LNCaP clone FGC (cell line): ENCODE data around the gene METAP1.

ENCODE experiments used
- DNase-seq: peaks from one replicate; pipeline ENCODE4 v3.0.0-alpha.2; 2011; ENCODE audit warnings: low read depth
- H3K4me3 ChIP-seq: 2 replicates; pipeline ENCODE4 v1.5.1; 2011; ENCODE audit warnings: mild to moderate bottlenecking, low read depth, low read length, control low read depth
- TF ChIP-seq, protein P1 (sequence below): IDR thresholded peaks from 2 replicates; pipeline ENCODE4 v1.5.1; 2012; ENCODE audit warnings: mild to moderate bottlenecking; ENCODE audit not compliant: control insufficient read depth, insufficient read depth; ENCODE audit errors: extremely low read depth

Gene METAP1

DNA sequence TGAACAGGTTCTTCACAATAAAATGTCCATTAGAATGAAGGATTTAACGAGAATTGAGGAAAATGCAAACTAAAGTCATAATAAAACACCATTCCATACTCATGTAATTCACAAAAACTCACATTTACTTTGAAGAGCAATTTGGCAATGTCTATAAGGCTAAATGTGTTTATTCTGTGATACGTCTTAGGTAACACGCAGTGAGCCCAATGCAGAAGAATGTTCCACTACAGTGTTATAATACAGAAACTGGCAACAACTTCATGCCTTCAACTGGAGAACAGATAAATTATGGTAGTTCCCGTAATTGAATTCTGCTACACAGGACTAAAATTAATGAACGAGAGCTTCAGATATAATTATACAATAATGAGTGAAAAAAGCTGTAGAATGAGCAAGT, 75.6 kb downstream of the METAP1 start:
- TF ChIP-seq, protein P1, sequence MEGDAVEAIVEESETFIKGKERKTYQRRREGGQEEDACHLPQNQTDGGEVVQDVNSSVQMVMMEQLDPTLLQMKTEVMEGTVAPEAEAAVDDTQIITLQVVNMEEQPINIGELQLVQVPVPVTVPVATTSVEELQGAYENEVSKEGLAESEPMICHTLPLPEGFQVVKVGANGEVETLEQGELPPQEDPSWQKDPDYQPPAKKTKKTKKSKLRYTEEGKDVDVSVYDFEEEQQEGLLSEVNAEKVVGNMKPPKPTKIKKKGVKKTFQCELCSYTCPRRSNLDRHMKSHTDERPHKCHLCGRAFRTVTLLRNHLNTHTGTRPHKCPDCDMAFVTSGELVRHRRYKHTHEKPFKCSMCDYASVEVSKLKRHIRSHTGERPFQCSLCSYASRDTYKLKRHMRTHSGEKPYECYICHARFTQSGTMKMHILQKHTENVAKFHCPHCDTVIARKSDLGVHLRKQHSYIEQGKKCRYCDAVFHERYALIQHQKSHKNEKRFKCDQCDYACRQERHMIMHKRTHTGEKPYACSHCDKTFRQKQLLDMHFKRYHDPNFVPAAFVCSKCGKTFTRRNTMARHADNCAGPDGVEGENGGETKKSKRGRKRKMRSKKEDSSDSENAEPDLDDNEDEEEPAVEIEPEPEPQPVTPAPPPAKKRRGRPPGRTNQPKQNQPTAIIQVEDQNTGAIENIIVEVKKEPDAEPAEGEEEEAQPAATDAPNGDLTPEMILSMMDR = no peak
- H3K4me3 ChIP-seq = no peak overlapping the region
- no peak for DNase-seq

GRCh38 chr4:99074816-99075215, 79.3 kb downstream of the METAP1 start:
- no peak for DNase-seq
- TF ChIP-seq, protein P1 = no peak
- H3K4me3 ChIP-seq = no peak overlapping the region

GRCh38 chr4:99076292-99076976, 80.9 kb downstream of the METAP1 start:
- DNase-seq = no peak
- H3K4me3 ChIP-seq = no peak overlapping the region
- TF ChIP-seq, protein P1 = no peak

DNA sequence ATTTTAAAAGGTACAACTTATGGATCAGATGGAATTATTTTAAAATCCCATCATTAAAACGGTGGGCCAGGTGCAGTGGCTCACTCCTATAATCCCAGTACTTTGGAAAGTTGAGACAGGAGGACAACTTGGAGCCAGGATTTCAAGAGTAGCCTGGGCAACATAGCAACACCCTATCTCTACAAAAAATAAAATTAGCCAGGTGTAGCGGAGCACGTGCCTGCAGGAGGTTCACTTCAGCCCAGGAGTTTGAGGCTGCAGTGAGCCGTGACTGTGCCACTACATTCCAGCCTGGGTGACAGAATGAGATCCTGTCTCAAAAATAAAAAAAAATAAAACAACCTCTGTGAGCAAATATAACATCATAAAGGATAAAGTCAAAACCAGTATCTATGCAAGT, 81.7 kb downstream of the METAP1 start:
- DNase-seq = no peak
- TF ChIP-seq, protein P1 = no peak
- no peak overlapping the region for H3K4me3 ChIP-seq

DNA sequence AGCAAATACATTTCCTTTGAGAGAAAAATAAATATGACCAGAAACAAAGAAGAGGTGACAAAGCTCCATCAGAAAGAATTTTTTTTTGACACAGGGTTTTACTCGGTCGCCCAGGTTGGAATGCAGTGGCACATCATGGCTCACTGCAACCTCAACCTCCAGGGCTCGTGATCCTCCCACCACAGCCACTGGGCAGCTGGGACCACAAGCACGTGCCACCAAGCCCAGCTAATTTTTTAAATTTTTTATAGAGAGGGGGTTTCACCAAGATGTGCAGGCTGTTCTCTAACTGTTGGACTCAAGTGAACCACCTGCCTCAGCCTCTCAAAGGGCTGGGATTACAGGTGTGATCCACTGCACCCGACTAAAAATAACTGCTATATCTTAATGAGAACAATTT, 82.8 kb downstream of the METAP1 start:
- TF ChIP-seq, protein P1 = no peak
- DNase-seq = no peak
- H3K4me3 ChIP-seq = no peak overlapping the region

GRCh38 chr4:99078931-99079624, 83.6 kb downstream of the METAP1 start:
- no peak for DNase-seq
- TF ChIP-seq, protein P1 = no peak
- no peak overlapping the region for H3K4me3 ChIP-seq
